Stimulated activated naive CD4-positive, alpha-beta T cell treated with Interleukin-2 at 50 U/mL for 16 hours (primary cell): ENCODE measurements around the gene TMEM267.
"Not testable (repeated sequence)": the region's sequence is repeated elsewhere in the genome, so short reads cannot be mapped to it uniquely, and the experiment has no call there.

Experiments used
- DNase-seq: peaks from one replicate; lab custom pipeline; 2025; lab: John Stamatoyannopoulos, UW

TMEM267 gene

GRCh38 chr5:43483298-43484105 lies at the start of gene TMEM267:
TMEM267 (minus strand) TSS chr5:43483865; CDS start chr5:43453969, 29,896 bp downstream.
- peak; percentile 87 for DNase-seq

- no peak for DNase-seq
Measured at GRCh38 chr5:43530648-43531047, 47.0 kb upstream of the TMEM267 start.

- DNase-seq = no peak
Measured at GRCh38 chr5:43523662-43524072, 40.0 kb upstream of the TMEM267 start.

GRCh38 chr5:43520615-43521014 lies 37.0 kb upstream of the TMEM267 start:
- DNase-seq = no peak

GRCh38 chr5:43515678-43516048 lies 32.0 kb upstream of the TMEM267 start:
- no peak for DNase-seq

GRCh38 chr5:43514816-43515677 lies 31.4 kb upstream of the TMEM267 start, which contains the start of gene C5orf34:
C5orf34 (minus strand) TSS chr5:43515148; CDS start chr5:43509339, 5,809 bp downstream.
- peak; percentile 90 for DNase-seq

- DNase-seq = peak; percentile 67
Measured at GRCh38 chr5:43514471-43514815, 30.8 kb upstream of the TMEM267 start.

GRCh38 chr5:43514025-43514424 lies 30.4 kb upstream of the TMEM267 start:
- DNase-seq = no peak

GRCh38 chr5:43511062-43511461 lies 27.4 kb upstream of the TMEM267 start:
- not testable (repeated sequence) for DNase-seq

- no peak for DNase-seq
Measured at GRCh38 chr5:43498581-43498980, 14.9 kb upstream of the TMEM267 start.

GRCh38 chr5:43497311-43498104 lies 13.8 kb upstream of the TMEM267 start:
- no peak for DNase-seq

- no peak for DNase-seq
Measured at GRCh38 chr5:43491326-43491725, 7.7 kb upstream of the TMEM267 start.

- no peak for DNase-seq
Measured at GRCh38 chr5:43486353-43486752, 2.7 kb upstream of the TMEM267 start.

- DNase-seq = no peak
Measured at GRCh38 chr5:43485406-43485805, 1.7 kb upstream of the TMEM267 start.

- peak; percentile 84 for DNase-seq
Measured at GRCh38 chr5:43484106-43484849, 613 bp upstream of the TMEM267 start.

- peak; percentile 1 for DNase-seq
Measured at GRCh38 chr5:43482490-43483297, 971 bp downstream of the TMEM267 start.

- DNase-seq = no peak
Measured at GRCh38 chr5:43469671-43470391, 13.8 kb downstream of the TMEM267 start.

GRCh38 chr5:43467100-43467499 lies 16.6 kb downstream of the TMEM267 start:
- no peak for DNase-seq

GRCh38 chr5:43465455-43465854 lies 18.2 kb downstream of the TMEM267 start:
- DNase-seq = not testable (repeated sequence)

- DNase-seq = no peak
Measured at GRCh38 chr5:43461066-43461465, 22.6 kb downstream of the TMEM267 start.
